NOMO-1 treated with DMSO at 0.1 percent for 48 hours (cell line): Measurements from ENCODE around the gene POLR3B.
A peak's percentile ranks its signal among the peaks of the same experiment; 100 is the strongest.
"Not testable (repeated sequence)": the region's sequence is repeated elsewhere in the genome, so short reads cannot be mapped to it uniquely, and the experiment has no call there.

ENCODE experiments used
- DNase-seq: peaks from one replicate; lab custom pipeline; 2025; ENCODE audit not compliant: unreplicated experiment; lab: John Stamatoyannopoulos, UW

POLR3B gene

GRCh38 chr12:106357549-106358395 lies at the start of gene POLR3B:
Gene POLR3B, plus strand, starts transcription at chr12:106357748. Its CDS starts 132 bp downstream, at chr12:106357880.
- DNase-seq, result peak; percentile 92

- DNase-seq, result no peak
Measured at GRCh38 chr12:106308121-106308520, 49.4 kb upstream of the POLR3B start.

- no peak for DNase-seq
Measured at GRCh38 chr12:106308611-106309010, 48.9 kb upstream of the POLR3B start.

GRCh38 chr12:106309671-106310505 lies 47.7 kb upstream of the POLR3B start:
- peak; percentile 8 for DNase-seq

GRCh38 chr12:106310687-106311086 lies 46.9 kb upstream of the POLR3B start:
- DNase-seq, result no peak

- peak; percentile 29 for DNase-seq
Measured at GRCh38 chr12:106311139-106311538, 46.4 kb upstream of the POLR3B start.

- DNase-seq, result not testable (repeated sequence)
Measured at GRCh38 chr12:106313413-106313812, 44.1 kb upstream of the POLR3B start.

- no peak for DNase-seq
Measured at GRCh38 chr12:106315523-106315922, 42.0 kb upstream of the POLR3B start.

- DNase-seq, result no peak
Measured at GRCh38 chr12:106317406-106318082, 40.0 kb upstream of the POLR3B start.

GRCh38 chr12:106321139-106321850 lies 36.3 kb upstream of the POLR3B start:
- DNase-seq, result no peak

GRCh38 chr12:106323537-106323936 lies 34.0 kb upstream of the POLR3B start:
- DNase-seq, result no peak

GRCh38 chr12:106327309-106327869 lies 30.2 kb upstream of the POLR3B start:
- no peak for DNase-seq

GRCh38 chr12:106328735-106329134 lies 28.8 kb upstream of the POLR3B start:
- DNase-seq, result no peak

- peak; percentile 76 for DNase-seq
Measured at GRCh38 chr12:106329231-106329982, 28.1 kb upstream of the POLR3B start.

- no peak for DNase-seq
Measured at GRCh38 chr12:106331599-106331998, 25.9 kb upstream of the POLR3B start.

GRCh38 chr12:106332536-106332935 lies 25.0 kb upstream of the POLR3B start:
- peak; percentile 70 for DNase-seq

- no peak for DNase-seq
Measured at GRCh38 chr12:106333010-106333409, 24.5 kb upstream of the POLR3B start.

- DNase-seq, result peak; percentile 86
Measured at GRCh38 chr12:106333756-106334155, 23.8 kb upstream of the POLR3B start.

- no peak for DNase-seq
Measured at GRCh38 chr12:106341086-106341877, 16.3 kb upstream of the POLR3B start.
